Measurements from ENCODE around the gene ACTR1A. TPM values are rescaled to one million over a fixed set of nuclear protein-coding genes. Genes with fewer than 3 reads are reported as not detected.
A peak's percentile ranks its signal among the peaks of the same experiment; 100 is the strongest.
"Not testable (repeated sequence)": the region's sequence is repeated elsewhere in the genome, so short reads cannot be mapped to it uniquely, and the experiment has no call there.

Gene ACTR1A
- total and polyA plus RNA-seq, 7 experiments from 2014 or later = 47.5 to 69.4 (median 58.9) TPM

DNA sequence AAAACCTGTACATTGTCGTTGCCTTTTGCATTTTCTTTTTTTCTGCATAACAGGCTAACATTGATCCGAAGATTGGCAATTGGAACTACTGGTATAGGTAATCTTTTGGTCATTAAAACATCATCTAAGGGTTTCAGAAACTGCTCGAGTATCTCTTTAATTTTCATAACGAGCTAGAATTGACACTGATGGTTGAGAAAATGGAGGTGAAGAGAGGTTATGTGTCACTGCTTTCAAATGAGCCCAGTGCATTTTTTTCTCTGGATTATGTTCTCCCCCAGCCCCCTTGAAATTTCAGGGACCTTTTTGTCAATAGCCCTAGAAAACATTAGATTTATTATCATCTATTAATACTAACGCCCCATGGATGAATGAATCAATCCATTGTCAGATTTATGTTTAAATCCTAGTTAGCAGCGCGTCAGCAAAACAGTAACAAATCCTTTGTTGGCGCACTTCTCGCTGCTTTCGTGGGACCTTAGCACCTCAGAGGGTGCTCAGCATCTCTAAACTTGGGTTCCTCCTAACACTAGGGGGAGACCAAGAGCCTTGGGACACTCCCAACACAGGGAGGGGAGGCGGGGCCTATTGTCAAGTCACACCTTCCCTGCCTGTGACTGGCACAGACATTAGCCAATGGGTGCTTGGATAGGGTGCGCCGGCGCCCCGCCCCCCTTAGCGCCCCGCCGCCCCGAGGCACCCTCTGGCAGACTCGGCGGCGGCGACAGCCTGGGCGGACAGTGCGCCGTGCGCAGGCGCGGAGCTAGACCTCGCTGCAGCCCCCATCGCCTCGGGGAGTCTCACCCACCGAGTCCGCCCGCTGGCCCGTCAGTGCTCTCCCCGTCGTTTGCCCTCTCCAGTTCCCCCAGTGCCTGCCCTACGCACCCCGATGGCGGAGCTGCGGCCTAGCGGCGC, 1.0 kb upstream of the ACTR1A start, which contains the start of gene SUFU:
Gene SUFU (plus strand): TSS at position 709 of the 915 bp plus-strand sequence. CDS start 181 bp downstream, at position 890.
- H3K36me3 Mint-ChIP-seq = peaks cover 0 to 3% (median 0%) of the 10 kb centered on the region in 5 donors

DNA sequence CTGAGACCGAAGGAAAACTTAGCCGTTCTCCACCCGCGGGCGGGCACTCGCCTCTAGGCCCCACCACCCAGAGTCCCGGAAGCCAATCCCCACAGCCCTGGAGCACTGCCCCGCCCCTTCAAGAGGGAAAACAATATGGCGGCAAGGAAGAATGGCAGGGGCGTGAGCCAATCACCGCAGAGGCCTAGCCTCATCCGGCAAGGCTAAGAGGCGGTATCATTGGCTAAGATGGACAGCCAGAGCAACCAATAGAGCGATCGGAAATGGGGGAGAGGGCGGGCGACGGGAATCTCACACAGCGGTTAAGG, 529 bp downstream of the ACTR1A start:
- DNase-seq = peak in 8 of 9 donors; percentile 93 to 99 (median 99)
- Histone ChIP-seq H3K27ac (ENCODE audit: low read depth, low read length) (peak overlapping the region; percentile 88), H3K27me3 (ENCODE audit: control insufficient read depth in 2 of 2, insufficient read depth in 2 of 2, low read length in 2 of 2) (no peaks in the 10 kb centered on the region), H3K4me3 (ENCODE audit: low read length) (peak overlapping the region; percentile 92), H3K36me3 (ENCODE audit: control insufficient read depth in 2 of 3, insufficient read depth in 3 of 3, low read length in 3 of 3) (peaks cover 0 to 4% (median 0%) of the 10 kb centered on the region in 3 experiments), H3K4me1 (ENCODE audit: control insufficient read depth in 2 of 2, insufficient read depth in 2 of 2, low read length in 2 of 2) (peaks cover 19 to 29% of the 10 kb centered on the region in 2 donors), H3K9me3 (ENCODE audit: control insufficient read depth in 2 of 3, low read length in 3 of 3) (no peaks in the 10 kb centered on the region)
- intact Hi-C loops (cut with micrococcal nuclease) = loop anchor here (1.0 to 10.0 kb wide), 35 partner anchors 23 to 1730 kb away; partner anchors contain the start of genes ARL3 (in 2 of the 2), CNNM2 (in 2 of the 2), CUEDC2 (in 2 of the 2) and GBF1 (in 2 of the 2)
- peaks cover 27 to 54% (median 41%) of the 10 kb centered on the region in 7 donors for H3K4me1 Mint-ChIP-seq
- ChIA-PET POLR2A (interaction anchor here (1.0 to 2.2 kb wide), 9 partner anchors 10 to 914 kb away, joined by 3 to 18 read pairs (median 4); partner anchors contain the start of genes BORCS7, C10orf95, DPCD and NFKB2), CTCF (interaction anchor here (0.7 to 2.1 kb wide), 6 partner anchors 38 to 333 kb away, joined by 3 to 11 read pairs (median 3); partner anchors contain the start of gene CUEDC2)
- no peak overlapping the region for H3K27ac Mint-ChIP-seq
- H3K9me3 Mint-ChIP-seq = no peaks in the 10 kb centered on the region
- peak; percentile 84 for ATAC-seq
- H3K27me3 Mint-ChIP-seq = no peaks in the 10 kb centered on the region
- peaks cover 0 to 1% (median 0%) of the 10 kb centered on the region in 5 donors for H3K36me3 Mint-ChIP-seq
- no peak overlapping the region for H3K4me3 Mint-ChIP-seq

More for the DNA sequence above, 1.0 kb upstream of the ACTR1A start, which contains the start of gene SUFU:
- peak within 1 kb of the TSS in 7 of 9 donors; percentile 78 to 95 (median 83) for H3K27ac Mint-ChIP-seq
- H3K9me3 Mint-ChIP-seq = no peaks in the 10 kb centered on the region
- intact Hi-C loops (cut with micrococcal nuclease) = loop anchor here (1.0 to 10.0 kb wide), 16 partner anchors 37 to 1729 kb away; partner anchors contain the start of genes HPS6 (in 2 of the 2), ARMH3 (in 1 of the 2), CFAP43 (in 1 of the 2) and DPCD (in 1 of the 2)
- H3K4me1 ChIP-seq (ENCODE audit: control insufficient read depth in 2 of 2, insufficient read depth in 2 of 2, low read length in 2 of 2) = peaks cover 19 to 29% of the 10 kb centered on the region in 2 donors
- H3K4me3 Mint-ChIP-seq = no peak within 1 kb of the TSS
- H3K36me3 ChIP-seq (ENCODE audit: control insufficient read depth in 2 of 3, insufficient read depth in 3 of 3, low read length in 3 of 3) = peaks cover 0 to 7% (median 0%) of the 10 kb centered on the region in 3 experiments
- H3K4me3 ChIP-seq (ENCODE audit: low read length) = peak within 1 kb of the TSS; percentile 92
- ChIA-PET CTCF (interaction anchor here (1.0 to 5.0 kb wide), 6 partner anchors 71 to 334 kb away, joined by 3 to 32 read pairs (median 3); partner anchors contain the start of gene CUEDC2), POLR2A (interaction anchor here (0.5 to 2.5 kb wide), 25 partner anchors 8 to 915 kb away, joined by 3 to 18 read pairs (median 4); partner anchors contain the start of genes BORCS7, C10orf95, CUEDC2 and DPCD)
- peak within 1 kb of the TSS; percentile 88 for H3K27ac ChIP-seq (ENCODE audit: low read depth, low read length)
- no peaks in the 10 kb centered on the region for H3K9me3 ChIP-seq (ENCODE audit: control insufficient read depth in 2 of 3, low read length in 3 of 3)
- peaks cover 22 to 49% (median 41%) of the 10 kb centered on the region in 7 donors for H3K4me1 Mint-ChIP-seq
- peak; percentile 85 for ATAC-seq
- peak; percentile 91 to 99 (median 98) for DNase-seq
- no peaks in the 10 kb centered on the region for H3K27me3 ChIP-seq (ENCODE audit: control insufficient read depth in 2 of 2, insufficient read depth in 2 of 2, low read length in 2 of 2)
- no peaks in the 10 kb centered on the region for H3K27me3 Mint-ChIP-seq

DNA sequence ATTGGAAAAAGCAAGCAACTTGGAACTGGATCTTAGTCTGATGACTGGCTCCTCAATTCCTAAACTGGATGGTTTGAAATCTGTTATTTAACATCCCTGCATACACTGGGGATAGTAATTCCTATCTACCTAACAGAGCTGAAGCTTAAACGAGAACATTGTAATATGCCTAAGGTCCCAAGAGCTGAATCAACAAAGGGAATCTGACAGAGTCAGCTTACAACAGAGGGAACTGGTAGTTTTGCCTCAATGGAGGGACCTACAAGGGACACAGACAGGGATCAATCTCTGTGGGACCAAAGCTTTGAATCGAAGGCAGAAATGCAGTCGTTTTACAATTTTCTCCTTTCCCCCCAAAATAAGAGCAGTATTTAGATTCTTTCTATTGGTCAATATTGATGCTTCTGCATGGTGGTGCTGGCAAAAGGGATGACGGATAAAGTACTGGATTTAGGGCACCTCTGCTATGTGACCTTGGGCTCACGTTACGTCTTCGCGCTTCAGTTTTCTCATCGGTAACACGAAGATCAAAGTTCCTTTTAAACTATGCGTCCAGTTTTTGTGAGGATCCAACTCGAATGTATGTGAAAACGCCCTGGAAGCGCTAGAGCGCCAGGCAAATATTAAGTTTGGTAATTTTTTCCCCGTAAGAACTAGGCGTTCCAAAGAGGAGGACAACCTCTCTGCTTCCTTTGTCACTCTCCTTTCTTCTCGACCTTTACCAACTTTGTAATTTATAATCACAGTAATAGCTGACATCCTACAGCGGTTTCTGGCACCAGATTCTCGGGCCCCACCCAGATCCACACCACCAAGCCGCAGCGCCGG, 1.1 kb downstream of the ACTR1A start:
- Histone ChIP-seq H3K27ac (ENCODE audit: low read depth, low read length) (peak overlapping the region; percentile 61), H3K27me3 (ENCODE audit: control insufficient read depth in 2 of 2, insufficient read depth in 2 of 2, low read length in 2 of 2) (no peaks in the 10 kb centered on the region), H3K9me3 (ENCODE audit: control insufficient read depth in 2 of 3, low read length in 3 of 3) (no peaks in the 10 kb centered on the region), H3K4me1 (ENCODE audit: control insufficient read depth in 2 of 2, insufficient read depth in 2 of 2, low read length in 2 of 2) (peaks cover 19 to 30% of the 10 kb centered on the region in 2 donors), H3K36me3 (ENCODE audit: control insufficient read depth in 2 of 3, insufficient read depth in 3 of 3, low read length in 3 of 3) (peaks cover 0 to 4% (median 0%) of the 10 kb centered on the region in 3 experiments), H3K4me3 (ENCODE audit: low read length) (peak overlapping the region; percentile 92)
- no peak for ATAC-seq
- Mint-ChIP-seq H3K36me3 (peaks cover 0 to 1% (median 0%) of the 10 kb centered on the region in 5 donors), H3K9me3 (no peaks in the 10 kb centered on the region), H3K4me1 (peaks cover 27 to 54% (median 37%) of the 10 kb centered on the region in 7 donors), H3K4me3 (no peak overlapping the region), H3K27ac (no peak overlapping the region), H3K27me3 (no peaks in the 10 kb centered on the region)
- ChIA-PET POLR2A (interaction anchor here (0.5 to 1.1 kb wide), 2 partner anchors 51 to 682 kb away, joined by 3 to 4 read pairs; no protein-coding TSS in a partner anchor), CTCF (interaction anchor here (0.6 to 2.1 kb wide), 5 partner anchors 10 to 505 kb away, joined by 3 to 11 read pairs (median 3); no protein-coding TSS in a partner anchor)
- intact Hi-C loops (cut with micrococcal nuclease) = loop anchor here (1.0 to 10.0 kb wide), 35 partner anchors 22 to 1731 kb away; partner anchors contain the start of genes ARL3 (in 2 of the 2), CNNM2 (in 2 of the 2), CUEDC2 (in 2 of the 2) and GBF1 (in 2 of the 2)
- no peak for DNase-seq

DNA sequence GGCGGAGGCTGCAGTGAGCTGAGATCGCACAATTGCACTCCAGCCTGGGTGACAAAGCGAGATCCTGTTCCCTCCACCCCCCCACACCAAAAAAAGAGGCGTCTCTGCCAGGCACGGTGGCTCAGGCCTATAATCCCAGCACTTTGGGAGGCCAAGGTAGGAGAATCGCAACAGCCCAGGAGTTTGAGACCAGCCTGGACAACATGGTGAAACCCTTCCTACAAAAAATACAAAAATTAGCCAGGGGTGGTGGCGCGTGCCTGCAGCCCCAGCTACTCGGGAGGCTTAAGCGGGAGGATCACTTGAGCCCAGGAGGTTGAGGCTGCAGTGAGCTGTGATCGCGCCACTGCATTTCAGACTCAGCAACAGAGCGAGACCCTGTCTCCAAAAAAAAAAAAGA, 1.8 kb downstream of the ACTR1A start:
- CTCF ChIA-PET = interaction anchor here (0.6 to 0.9 kb wide), 4 partner anchors 11 to 505 kb away, joined by 3 to 4 read pairs (median 4); no protein-coding TSS in a partner anchor
- not testable (repeated sequence) for H3K27ac ChIP-seq (ENCODE audit: low read depth, low read length); H3K4me3 Mint-ChIP-seq; H3K27ac Mint-ChIP-seq; H3K27me3 Mint-ChIP-seq; H3K27me3 ChIP-seq (ENCODE audit: control insufficient read depth in 2 of 2, insufficient read depth in 2 of 2, low read length in 2 of 2); H3K9me3 ChIP-seq (ENCODE audit: control insufficient read depth in 2 of 3, low read length in 3 of 3); H3K4me3 ChIP-seq (ENCODE audit: low read length); ATAC-seq; H3K36me3 ChIP-seq (ENCODE audit: control insufficient read depth in 2 of 3, insufficient read depth in 3 of 3, low read length in 3 of 3); H3K36me3 Mint-ChIP-seq; H3K9me3 Mint-ChIP-seq; DNase-seq
- intact Hi-C loops (cut with micrococcal nuclease) = loop anchor here (5.0 to 10.0 kb wide), 4 partner anchors 864 to 1732 kb away; partner anchors contain the start of genes CFAP43 (in 1 of the 2), SLF2 (in 1 of the 2), STN1 (in 1 of the 2) and TAF5 (in 1 of the 2)
- POLR2A ChIA-PET = interaction anchor here (1.1 kb wide), 1 partner anchor 50 kb away, joined by 4 read pairs; no protein-coding TSS in a partner anchor
- peaks cover 27 to 54% (median 39%) of the 10 kb centered on the region in 7 donors for H3K4me1 Mint-ChIP-seq
- peaks cover 19 to 33% of the 10 kb centered on the region in 2 donors for H3K4me1 ChIP-seq (ENCODE audit: control insufficient read depth in 2 of 2, insufficient read depth in 2 of 2, low read length in 2 of 2)

DNA sequence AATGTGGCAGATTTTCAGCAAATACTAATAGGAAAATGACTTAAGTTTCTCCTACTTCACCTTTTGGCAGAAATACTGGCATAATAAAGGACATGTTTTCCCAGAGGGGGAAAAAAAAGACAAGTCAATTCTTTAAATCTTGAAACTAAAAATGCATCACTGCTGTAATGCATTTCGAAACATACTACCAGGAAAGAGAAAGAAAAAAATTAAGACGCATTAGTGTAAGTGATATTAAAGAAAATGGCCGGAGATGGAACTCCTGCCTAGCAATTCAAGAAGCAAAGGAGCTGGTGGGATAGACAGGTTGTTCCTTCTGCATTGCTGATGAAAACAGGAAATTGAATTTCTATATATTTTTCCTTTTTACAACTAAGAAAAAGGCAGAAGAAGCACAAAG, 3.2 kb downstream of the ACTR1A start:
- DNase-seq (no peak), ATAC-seq (no peak)
- Mint-ChIP-seq H3K27ac (peak overlapping the region in 1 of 9 donors; percentile 1), H3K27me3 (no peaks in the 10 kb centered on the region), H3K4me1 (peaks cover 18 to 44% (median 28%) of the 10 kb centered on the region in 7 donors), H3K4me3 (peak overlapping the region in 1 of 10 donors; percentile 59), H3K36me3 (no peaks in the 10 kb centered on the region), H3K9me3 (no peaks in the 10 kb centered on the region)
- Histone ChIP-seq H3K27ac (ENCODE audit: low read depth, low read length) (no peak overlapping the region), H3K36me3 (ENCODE audit: control insufficient read depth in 2 of 3, insufficient read depth in 3 of 3, low read length in 3 of 3) (peaks cover 0 to 5% (median 0%) of the 10 kb centered on the region in 3 experiments), H3K9me3 (ENCODE audit: control insufficient read depth in 2 of 3, low read length in 3 of 3) (no peaks in the 10 kb centered on the region), H3K4me3 (ENCODE audit: low read length) (no peak overlapping the region), H3K4me1 (ENCODE audit: control insufficient read depth in 2 of 2, insufficient read depth in 2 of 2, low read length in 2 of 2) (peaks cover 13 to 22% of the 10 kb centered on the region in 2 donors), H3K27me3 (ENCODE audit: control insufficient read depth in 2 of 2, insufficient read depth in 2 of 2, low read length in 2 of 2) (no peaks in the 10 kb centered on the region)
- intact Hi-C loops (cut with micrococcal nuclease) = no loop called here
- ChIA-PET CTCF (interaction anchor here (0.6 kb wide), 1 partner anchor 78 kb away, joined by 4 read pairs; no protein-coding TSS in a partner anchor), POLR2A (interaction anchor here (1.2 kb wide), 1 partner anchor 49 kb away, joined by 3 read pairs; no protein-coding TSS in a partner anchor)
